CD4-positive, alpha-beta T cell treated with Interleukin-10 for 1 hour (primary cell): ENCODE results near the gene RELL2.
"Not testable (repeated sequence)": the region's sequence is repeated elsewhere in the genome, so short reads cannot be mapped to it uniquely, and the experiment has no call there.

ENCODE experiments used
- DNase-seq: peaks from one replicate; pipeline ENCODE4 v3.0.0-alpha.2; 2020

RELL2 gene, protein sequence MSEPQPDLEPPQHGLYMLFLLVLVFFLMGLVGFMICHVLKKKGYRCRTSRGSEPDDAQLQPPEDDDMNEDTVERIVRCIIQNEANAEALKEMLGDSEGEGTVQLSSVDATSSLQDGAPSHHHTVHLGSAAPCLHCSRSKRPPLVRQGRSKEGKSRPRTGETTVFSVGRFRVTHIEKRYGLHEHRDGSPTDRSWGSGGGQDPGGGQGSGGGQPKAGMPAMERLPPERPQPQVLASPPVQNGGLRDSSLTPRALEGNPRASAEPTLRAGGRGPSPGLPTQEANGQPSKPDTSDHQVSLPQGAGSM

DNA sequence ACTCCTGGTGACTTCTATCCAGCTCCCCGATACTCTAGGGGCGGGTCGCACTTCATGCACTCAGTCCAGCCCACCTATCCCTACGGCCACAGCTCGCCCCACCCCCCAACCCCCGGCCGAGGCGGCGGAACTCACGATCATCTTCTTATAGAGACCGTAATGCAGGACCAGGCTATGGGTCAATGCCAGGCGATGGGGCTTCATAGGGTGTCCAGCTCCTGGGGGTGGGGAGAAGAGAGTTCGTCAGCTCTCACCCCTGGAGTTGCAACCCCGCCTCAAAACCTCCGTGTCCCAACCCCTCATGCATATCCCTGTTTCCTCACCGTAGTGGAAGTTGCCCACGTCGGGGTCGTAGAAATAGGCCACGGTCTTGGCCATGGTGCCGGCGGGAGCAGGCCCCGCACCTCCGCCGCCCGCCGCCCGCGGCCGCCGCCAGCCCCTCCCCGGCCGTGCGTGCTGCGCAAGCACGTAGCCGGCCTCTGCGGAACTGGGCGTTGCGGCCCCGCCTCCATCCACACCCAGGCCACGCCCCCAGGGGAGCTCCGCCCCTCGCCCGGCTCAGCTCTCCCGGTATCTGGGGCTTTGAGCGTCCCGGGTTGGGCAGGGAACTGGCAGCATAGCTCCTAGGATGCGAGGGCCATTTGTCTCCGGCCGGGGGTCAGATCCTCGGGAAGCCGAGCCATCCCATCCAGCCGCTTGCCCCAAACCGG lies at the start of gene RELL2, which contains the start of gene HDAC3:
RELL2 (plus strand) TSS at position 585 of the 710 bp plus-strand sequence. CDS start 1,229 bp downstream, outside the sequence.
HDAC3 (minus strand) TSS at position 437 of the 710 bp plus-strand sequence; CDS start at position 378, 59 bp downstream.
- peak; percentile 93 for DNase-seq

DNA sequence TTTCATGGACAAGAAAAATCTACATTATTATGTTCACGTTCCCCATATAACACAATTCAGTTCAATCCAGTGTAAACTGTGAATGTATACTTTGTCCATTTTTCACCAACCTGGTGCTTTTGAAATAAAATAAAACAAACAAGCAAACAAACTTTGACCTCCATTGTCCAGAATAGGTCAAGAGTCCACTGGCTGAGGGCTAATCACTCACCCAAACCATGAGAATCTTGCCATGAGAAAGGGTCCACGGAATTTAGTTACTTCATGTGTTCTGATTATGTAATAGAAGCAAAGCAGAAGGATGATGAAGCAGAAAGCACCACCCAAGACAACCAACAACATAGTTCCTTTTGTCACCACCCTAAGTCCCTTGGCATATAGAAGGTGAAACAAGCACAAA lies 46.7 kb upstream of the RELL2 start:
- DNase-seq = no peak

DNA sequence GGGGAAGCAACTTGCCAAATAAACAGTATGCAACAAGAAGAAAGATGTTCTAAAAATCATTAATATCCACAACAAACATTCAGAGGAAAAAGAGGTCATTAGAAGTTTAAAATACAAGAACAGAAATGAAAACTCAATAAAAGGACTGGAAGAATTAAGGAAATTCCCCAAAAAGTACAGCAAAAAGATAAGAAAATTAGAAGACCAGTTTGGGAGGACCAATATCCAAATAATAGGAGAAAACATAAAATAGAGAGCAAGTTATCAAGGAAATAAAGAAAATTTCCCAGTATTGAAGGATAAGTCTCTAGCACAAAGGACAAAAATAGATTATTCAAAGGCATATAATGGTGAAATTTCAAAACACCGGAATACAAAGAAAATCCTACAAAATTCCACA lies 39.9 kb upstream of the RELL2 start:
- no peak for DNase-seq

DNA sequence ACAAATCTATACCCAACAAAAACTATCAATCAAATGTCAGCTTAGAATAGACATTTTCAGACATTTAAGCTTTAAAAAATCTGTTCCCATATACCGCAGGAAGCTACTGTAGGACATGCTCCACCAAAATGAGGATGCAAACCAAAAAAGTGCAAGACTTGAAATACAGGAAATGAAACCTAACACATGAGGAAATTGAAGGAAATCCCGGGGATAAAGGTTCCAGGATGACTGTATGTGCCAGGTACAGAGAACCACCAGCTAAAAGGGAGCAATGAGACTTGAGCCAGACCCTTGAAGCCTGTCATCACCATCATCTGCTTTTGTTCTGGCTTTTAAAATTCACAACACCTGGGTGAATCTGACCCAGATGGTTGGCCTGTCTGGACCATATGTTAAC lies 39.4 kb upstream of the RELL2 start:
- no peak for DNase-seq

DNA sequence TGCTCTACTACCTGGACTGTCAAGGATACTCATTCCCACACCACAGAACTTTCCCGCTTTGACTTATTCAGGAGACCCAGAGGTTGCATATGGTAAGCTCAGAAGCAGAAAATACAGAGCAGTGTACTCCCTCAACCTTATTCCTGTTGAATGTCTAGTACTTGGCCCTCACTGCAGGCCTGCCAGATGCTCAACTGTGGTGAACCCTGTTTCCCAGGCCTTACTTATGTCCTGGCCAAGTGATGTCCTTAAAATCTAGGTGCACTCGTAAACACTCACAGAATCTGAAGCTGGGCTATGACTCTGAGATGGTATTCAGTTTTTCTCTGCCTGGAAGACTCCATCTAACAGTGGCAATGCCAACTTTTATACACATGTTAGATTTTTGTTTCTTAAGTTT lies 39.0 kb upstream of the RELL2 start:
- DNase-seq = no peak

DNA sequence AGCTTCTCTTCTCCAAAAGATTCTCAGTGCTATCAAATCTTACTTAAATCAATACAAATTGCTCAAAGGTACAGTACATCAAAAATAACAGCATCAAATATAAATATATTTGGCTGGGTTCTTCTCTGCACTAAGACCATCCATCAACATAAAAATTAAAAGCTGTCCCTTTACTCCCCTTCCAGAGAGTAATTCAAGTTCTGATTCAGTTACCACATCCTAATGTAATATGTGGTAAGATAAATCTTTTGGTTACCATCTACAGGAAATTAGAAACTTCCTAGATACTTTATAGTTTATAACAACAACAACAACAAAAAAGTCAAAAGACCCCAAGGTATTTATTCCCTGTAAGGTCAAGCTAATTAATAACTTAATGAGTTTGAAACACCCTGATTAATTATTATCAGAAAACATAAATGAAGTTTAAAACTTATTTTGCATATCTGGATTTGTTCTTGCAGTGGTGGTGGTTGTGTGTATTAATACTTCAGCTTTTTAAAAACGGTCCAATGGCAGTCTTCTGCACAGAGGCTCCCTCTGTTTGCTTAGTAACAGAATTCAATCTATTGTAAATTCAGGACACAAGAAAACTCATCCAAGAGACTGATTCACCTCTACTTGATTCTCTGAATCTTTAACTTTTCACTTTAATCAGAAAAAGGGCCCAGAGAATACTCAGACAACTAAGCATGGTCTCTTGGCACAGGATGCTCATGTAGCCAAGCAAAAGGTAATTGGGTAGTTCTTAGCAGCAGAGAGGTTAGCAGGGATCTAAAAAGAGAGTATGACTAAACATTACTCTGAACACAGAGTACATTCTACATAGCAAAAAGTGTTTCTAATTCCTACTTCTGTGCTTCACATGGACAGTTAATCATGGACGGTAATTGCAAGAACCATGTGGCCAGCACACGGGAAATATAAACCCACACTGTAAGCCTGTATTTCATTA lies 38.1 kb upstream of the RELL2 start:
- no peak for DNase-seq

DNA sequence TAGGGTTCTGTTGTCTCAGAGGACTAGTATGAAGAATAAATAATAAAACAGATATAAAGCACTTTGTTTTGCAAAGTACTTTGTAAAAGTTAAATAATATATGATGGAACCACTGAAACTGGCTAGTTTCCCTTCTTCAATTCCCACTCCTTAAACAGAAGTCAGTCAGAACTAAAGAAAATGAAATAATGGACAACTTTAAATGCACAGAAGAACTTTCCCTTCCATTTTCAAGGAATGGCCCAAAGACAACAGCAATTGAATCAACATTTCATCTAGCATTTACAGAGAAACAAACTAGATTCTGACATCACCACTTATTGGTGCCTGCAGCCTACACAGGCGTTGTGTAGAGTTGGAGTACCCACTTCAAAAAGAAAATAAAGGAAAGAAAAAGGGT lies 34.2 kb upstream of the RELL2 start:
- DNase-seq = no peak

DNA sequence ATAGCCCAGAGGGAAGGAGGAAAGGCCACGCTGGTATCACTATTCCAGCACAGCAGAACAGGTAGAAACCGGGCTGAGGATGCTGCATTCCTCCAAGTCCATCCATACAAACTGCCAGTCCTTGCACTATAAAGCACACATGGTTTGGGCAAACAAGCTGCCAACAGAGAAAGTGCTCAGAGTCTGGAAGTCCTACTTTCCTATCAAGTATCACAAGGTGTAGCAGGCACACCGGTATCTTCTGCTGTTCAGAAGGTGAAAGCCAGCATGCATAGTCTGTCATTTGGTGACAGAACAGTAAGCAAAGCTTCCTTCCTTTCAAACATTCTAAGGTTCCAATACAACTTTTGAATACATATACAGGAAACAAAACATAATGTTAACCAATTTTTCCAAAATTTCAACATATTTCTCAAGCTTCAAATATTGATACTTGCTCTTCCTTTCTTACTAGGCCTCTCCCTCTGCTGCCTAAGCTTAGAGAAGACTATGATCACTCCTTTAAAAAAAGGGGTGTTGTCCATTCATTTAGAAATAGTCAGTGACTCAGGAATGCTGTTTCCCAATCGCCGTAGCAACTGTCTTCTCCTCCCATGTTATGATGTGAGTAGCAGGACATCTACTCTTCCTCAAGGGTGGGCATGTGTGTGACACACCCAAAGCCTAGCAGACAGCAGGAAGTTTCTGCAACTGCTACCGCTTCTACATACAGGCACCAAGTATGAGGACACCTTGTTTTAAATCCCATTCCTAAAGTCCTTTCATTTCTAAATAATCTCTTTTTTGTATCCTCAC lies 32.7 kb upstream of the RELL2 start:
- peak; percentile 46 for DNase-seq

DNA sequence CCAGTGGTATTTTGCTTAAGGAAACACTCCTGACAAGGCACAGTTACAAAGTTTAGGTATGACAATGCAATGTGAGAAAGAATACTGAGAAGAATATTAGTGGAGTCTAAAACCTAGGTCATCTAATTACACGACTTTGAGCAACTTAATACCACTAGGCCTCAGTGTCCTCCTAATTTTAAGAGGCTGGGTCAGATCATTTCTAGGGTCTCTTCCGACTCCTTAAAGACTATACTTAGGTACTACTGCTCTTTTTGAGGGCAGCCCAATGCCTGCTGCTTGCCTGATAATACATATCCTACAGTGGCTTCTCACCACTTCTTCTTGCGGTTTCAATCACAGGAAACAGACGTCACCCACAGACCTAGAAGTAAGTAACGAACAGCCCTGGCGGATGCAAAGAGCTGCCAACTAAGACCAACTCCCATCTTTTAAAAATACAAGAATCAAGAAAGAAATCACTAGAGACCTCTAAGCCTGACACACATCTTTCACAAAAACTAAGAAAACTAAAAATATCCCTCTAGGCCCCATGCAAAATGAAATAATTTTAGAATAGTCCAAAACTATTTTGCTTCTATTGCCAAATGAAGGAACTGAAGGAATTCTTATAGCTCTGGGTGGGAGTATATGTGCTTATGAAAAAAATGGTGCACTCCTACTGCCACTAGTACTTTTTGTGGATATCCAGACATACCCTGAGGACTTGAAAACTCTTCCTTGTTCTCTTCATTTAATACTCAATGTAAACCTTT lies 31.1 kb upstream of the RELL2 start:
- DNase-seq = peak; percentile 88

DNA sequence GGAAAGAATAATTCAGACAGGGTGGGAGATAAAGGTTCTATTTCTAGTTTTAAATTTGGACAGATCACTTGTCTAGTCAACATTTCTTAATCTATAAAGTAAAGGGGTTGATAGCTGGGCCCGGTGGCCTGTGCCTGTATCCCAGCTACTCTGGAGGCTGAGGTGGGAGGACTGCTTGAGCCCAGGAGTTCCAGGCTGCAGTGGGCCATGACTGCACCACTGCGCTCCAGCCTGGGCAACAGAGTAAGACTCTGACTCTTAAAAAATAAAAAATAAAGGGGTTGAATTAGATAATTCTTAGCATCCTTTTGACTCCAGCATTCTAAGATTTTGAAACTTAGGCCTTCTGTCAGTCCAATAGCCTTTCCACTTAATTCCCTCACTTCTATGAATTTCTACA lies 28.8 kb upstream of the RELL2 start:
- DNase-seq = no peak

DNA sequence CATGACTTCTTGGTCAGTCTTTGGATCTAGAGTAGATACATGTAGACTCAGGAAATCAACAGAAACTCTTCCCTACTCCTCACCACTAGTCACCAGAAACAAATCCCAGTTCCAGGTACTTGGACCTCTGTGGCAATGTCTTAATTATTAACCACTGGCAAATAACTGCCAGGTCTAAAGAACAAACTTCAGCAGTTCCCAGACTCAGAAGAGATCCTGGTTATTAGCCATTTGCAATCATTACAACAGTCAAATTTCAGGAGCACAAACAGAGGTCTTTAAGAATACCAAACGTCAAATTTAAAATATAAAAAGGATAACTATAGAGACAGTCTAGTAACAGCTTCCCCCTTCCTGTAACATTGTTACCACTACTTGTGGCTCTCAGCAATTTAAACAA lies 28.2 kb upstream of the RELL2 start:
- no peak for DNase-seq

DNA sequence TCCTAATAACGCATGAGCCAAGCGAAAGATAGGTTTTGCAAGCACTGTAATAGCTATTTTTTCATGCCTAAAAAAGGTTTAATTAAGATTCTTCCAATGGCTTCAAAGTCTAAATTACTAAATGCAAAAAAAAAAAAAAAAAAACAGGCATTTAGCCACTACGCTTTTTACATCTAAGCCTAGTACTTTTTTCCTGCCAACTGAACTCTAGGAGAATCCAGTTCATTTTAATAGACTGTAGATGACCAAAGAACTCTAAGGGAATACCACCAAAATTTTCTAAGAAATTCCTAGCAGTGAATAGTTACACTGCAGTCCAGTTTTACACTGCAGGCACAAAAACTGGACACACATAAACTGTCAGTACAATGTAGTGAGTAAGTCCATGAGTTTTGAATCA lies 27.8 kb upstream of the RELL2 start:
- DNase-seq = no peak

DNA sequence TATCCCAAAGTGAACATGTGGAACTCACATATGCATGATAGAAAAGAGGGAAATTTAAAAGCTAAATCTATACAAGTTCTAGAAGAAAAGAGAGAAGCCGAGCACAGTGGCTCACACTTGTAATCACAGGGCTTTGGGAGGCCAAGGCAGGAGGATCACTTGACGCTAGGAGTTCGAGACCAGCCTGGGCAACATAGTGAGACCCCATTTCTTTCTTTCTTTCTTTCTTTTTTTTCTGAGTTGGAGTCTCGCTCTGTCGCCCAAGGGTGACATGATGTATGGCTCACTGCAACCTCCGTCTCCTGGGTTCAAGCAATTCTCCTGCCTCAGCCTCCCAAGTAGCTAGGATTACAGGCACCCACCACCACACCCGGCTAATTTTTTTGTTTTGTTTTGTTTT lies 26.9 kb upstream of the RELL2 start:
- DNase-seq = not testable (repeated sequence)

DNA sequence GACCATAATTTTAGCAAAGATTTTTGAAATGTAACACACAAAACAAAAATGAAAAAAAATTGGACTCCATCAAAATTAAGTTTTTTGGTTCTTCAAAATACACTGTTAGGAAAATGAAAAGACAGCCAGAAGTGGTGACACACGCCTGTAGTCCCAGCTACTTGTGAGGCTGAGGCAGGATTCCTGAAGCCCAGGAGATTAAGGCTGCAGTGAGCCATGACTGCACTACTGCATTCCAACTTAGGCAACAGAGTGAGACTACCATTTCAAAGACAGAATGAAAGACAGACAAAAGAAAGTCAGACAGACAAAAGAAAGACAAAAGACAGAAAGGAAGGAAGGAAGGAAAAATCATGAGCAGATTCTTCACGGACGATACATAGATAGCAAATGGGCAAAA lies 25.5 kb upstream of the RELL2 start:
- no peak for DNase-seq

DNA sequence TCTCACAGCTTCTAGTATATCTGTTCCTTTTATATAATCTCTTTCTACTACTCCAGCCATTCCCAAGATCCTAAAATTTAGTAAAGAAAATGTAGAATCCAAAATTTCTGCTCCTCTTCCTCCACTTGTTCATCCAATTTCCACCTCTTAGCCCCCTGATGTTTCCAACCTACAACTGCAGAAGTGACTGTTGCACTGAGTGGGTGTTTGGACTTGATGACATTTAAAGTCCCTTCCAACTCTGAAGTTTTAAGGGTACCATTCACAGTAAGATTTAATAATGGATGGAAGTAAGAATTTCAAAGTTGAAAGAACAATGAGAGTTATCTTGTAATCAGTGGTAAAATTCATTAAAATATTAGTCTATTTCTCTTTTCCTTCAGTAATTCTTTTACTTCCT lies 23.5 kb upstream of the RELL2 start:
- no peak for DNase-seq

DNA sequence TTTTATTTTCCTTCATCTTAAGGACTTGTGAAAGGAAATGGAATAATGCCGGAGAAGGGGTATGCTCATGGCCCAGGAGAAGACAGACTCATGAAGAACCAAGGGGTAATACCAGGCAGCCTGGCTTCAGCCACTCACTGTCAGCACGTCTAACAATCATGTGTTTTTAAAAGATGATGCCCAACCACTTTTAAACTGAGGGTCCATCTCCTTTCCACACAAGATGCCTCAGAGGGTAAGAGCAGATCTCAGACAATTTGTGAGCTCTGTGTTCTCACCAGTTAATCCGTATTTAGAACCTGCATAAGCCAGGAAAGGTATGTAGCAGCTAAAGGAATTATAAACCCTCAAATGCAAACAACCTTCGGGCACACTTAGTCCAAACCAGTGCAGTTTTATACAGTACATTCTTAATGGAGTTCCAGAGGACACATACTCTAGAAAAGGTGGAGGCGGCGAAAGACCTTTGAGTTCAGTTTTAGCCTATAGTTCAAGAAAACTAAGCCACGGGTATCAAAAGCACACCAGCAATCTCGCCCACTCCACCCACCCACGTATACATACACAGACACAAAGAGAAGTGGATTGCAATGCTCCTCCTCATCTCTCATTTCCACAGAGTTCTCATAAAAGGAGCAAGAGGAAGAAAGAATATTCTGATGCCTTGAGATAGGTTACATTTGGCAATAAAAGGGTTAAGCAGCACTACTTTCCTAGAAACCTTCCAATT lies 20.6 kb upstream of the RELL2 start:
- DNase-seq = no peak

DNA sequence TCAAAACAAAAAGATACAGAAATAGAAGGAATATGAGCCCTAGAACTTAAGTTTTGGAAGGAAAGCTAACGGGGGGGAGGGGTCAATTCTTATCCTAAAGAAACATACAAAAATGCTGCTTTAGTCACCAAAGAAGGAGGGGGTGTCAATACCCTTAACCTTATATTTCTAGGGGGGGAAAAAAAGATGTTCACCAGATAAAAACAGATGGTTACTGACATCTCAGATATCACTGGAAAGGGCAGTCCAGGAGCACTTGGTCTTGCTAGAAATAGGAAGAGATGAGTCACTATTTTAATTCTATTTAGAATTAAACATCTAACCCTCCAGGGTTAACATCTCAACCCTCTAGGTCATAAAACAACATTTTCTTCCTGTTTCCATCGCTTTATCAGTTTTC lies 19.7 kb upstream of the RELL2 start:
- no peak for DNase-seq

DNA sequence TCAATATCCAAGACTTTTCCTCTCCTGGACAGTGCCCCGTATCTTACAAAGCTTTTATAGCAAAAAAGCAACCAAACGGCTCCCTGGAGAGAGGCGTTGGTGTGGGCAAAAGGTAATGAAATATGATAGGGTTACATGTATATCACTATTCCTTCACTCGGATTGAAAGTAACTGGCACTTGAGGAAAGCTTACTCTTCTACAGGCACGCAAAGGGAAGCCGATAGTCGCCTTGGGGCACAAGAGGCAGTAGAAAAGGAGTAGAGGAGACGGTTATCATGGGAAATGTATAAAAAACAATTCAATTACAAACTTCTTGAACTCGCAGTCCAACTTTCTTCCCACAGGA lies 19.1 kb upstream of the RELL2 start:
- DNase-seq = no peak

DNA sequence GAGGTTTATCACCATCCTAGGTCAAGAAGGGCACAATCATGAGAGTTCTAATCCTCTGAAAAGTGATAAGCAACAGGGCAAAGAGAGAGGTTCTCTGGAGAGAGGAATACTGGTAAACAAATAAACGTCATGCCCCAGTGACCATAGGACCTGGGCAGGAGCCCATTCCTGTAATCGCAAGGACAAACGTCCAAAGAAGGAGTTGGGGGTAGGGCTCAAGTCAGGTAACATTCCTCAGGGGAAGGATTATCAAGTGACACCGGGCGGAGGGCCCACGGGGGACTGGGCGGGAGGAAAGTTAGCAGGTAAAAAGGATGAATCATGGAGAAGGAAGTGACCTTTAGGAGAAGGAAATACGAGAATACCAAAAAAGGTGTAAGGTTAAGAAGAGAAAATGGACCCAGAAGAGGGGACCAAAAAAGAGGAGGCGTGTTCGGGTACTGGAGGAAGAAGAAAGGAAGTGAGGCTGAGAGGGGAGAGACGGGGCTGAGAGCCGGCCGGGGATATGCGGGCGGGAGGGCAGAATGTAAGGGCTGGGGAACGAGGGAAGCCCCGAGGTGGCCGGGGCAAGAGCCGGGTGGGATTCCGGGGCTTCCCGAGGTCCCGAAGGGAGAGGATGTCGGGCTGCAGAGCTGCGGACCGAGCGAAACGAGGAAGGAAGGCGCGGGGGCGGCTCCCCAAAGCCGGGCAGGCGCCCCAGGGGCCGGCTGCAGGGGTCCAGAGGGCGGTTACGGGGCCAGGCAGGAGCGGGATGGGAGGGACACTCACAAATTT lies 18.6 kb upstream of the RELL2 start:
- DNase-seq = peak; percentile 64

DNA sequence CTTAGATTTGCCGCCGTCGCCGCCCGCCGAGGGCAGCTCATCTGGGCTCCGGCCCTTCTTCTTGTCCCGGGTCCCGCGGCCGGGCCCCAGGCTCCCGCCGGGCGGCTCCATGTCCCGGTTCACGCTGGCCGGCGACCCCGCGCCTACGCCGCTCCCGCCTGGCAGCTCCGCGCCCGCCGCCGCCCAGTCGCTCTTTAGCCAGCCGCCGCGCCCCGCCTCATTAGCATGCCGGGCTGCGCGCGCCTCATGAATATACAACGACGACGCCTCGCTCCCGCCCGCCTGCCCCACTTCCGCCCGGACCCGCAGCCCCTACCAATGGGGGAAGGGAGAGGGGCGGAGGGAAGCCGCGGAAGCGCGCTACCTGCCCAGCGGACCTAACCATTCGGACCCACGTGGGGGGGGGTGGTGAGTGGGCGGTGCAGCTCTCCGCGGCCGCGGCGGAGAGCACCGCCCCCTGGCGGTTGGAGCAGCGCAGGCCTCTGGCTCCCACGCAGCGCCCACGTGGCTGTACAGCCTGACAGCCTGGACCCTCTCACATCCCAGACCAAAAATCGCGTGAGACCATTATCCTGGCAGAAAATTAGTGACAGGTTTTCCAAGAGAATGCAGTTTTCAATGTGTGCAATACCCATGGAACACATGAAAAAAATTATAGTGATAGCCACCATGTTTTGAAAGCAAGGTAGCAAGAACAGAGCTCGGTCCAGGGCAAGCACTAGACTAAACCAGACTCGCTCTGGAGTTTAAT lies 17.8 kb upstream of the RELL2 start, which contains the start of gene DIAPH1:
DIAPH1 (minus strand) TSS at position 197 of the 751 bp plus-strand sequence; CDS start at position 111, 86 bp downstream.
- peak; percentile 98 for DNase-seq
